ENCODE measurements around the gene PIP4K2A. TPM values are rescaled to one million over a fixed set of nuclear protein-coding genes. Genes with fewer than 3 reads are reported as not detected.

PIP4K2A gene
- total RNA-seq, 6 donors from 2014 or later, result 20.5 to 70.2 (median 34.4) TPM

- TF ChIP-seq POLR2A (IDR thresholded peaks at IDR 0.05), result no peak
- ATAC-seq (ENCODE audit: low FRiP score in 2 of 2), result no peak
- Histone ChIP-seq H3K4me1 (peaks cover 28 to 41% (median 32%) of the 10 kb centered on the region in 4 donors), H3K27ac (no peak overlapping the region), H3K36me3 (no peaks in the 10 kb centered on the region), H3K4me3 (no peak overlapping the region), H3K27me3 (no peaks in the 10 kb centered on the region), H3K9me3 (no peaks in the 10 kb centered on the region)
- no peak for DNase-seq
- 95 to 100% methylated on average over 1 of the region's 1 CpG for WGBS, 2 donors
These were observed 34.8 kb downstream of the PIP4K2A start for GRCh38 chr10:22679608-22680007.

- no peaks in the 10 kb centered on the region for H3K9me3 ChIP-seq
- H3K27me3 ChIP-seq, result no peaks in the 10 kb centered on the region
- WGBS, 2 donors, result 89 to 97% methylated on average over 5 of the region's 5 CpGs
- DNase-seq (no peak), ATAC-seq (ENCODE audit: low FRiP score in 2 of 2) (no peak)
- TF ChIP-seq POLR2A (IDR thresholded peaks at IDR 0.05), result no peak
- no peak for TF ChIP-seq EP300 (IDR thresholded peaks at IDR 0.05)
- no peak for TF ChIP-seq POLR2AphosphoS5 (IDR thresholded peaks at IDR 0.05)
- TF ChIP-seq, protein P1, sequence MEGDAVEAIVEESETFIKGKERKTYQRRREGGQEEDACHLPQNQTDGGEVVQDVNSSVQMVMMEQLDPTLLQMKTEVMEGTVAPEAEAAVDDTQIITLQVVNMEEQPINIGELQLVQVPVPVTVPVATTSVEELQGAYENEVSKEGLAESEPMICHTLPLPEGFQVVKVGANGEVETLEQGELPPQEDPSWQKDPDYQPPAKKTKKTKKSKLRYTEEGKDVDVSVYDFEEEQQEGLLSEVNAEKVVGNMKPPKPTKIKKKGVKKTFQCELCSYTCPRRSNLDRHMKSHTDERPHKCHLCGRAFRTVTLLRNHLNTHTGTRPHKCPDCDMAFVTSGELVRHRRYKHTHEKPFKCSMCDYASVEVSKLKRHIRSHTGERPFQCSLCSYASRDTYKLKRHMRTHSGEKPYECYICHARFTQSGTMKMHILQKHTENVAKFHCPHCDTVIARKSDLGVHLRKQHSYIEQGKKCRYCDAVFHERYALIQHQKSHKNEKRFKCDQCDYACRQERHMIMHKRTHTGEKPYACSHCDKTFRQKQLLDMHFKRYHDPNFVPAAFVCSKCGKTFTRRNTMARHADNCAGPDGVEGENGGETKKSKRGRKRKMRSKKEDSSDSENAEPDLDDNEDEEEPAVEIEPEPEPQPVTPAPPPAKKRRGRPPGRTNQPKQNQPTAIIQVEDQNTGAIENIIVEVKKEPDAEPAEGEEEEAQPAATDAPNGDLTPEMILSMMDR (IDR thresholded peaks at IDR 0.05), result no peak
- H3K4me3 ChIP-seq, result no peak overlapping the region
- H3K36me3 ChIP-seq, result no peaks in the 10 kb centered on the region
- H3K4me1 ChIP-seq, result peaks cover 6 to 28% (median 14%) of the 10 kb centered on the region in 4 donors
- no peak overlapping the region for H3K27ac ChIP-seq
These were observed 37.0 kb downstream of the PIP4K2A start for GRCh38 chr10:22677333-22677732.

DNA sequence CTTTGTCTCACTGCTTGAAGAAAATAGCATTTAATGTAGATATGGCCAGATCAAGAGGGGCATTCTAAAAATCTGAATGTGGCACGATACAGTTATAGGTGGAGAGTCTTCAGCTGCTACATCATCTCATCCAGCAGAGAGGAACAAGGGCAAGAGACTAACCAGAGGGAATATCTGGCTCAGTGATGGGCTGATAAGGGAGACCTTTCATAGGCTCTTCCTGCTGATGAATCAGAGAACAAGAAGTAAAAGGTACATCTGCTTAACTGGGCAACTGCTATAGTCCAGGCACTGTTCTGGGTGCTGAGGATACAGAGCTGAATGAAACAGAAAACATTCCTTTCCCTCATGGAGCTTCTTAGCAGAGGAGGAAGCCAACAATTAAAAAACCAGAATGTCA, 37.9 kb downstream of the PIP4K2A start:
- no peak for ATAC-seq (ENCODE audit: low FRiP score in 2 of 2)
- no peak overlapping the region for H3K4me3 ChIP-seq
- H3K27me3 ChIP-seq, result no peaks in the 10 kb centered on the region
- H3K27ac ChIP-seq, result no peak overlapping the region
- no peaks in the 10 kb centered on the region for H3K36me3 ChIP-seq
- DNase-seq, result no peak
- peaks cover 0 to 19% (median 5%) of the 10 kb centered on the region in 4 donors for H3K4me1 ChIP-seq
- H3K9me3 ChIP-seq, result no peaks in the 10 kb centered on the region
- TF ChIP-seq POLR2AphosphoS5 (IDR thresholded peaks at IDR 0.05) (no peak), EP300 (IDR thresholded peaks at IDR 0.05) (no peak), POLR2A (IDR thresholded peaks at IDR 0.05) (no peak)
- TF ChIP-seq, protein P1 (IDR thresholded peaks at IDR 0.05), result no peak
- WGBS, 2 donors, result 96 to 100% methylated on average over 1 of the region's 1 CpG

- DNase-seq (no peak), ATAC-seq (ENCODE audit: low FRiP score in 2 of 2) (peak in 1 of 2 donors; percentile 32)
- WGBS, 2 donors, result 82 to 88% methylated on average over 3 of the region's 3 CpGs
- H3K4me1 ChIP-seq, result peaks cover 0 to 19% (median 3%) of the 10 kb centered on the region in 4 donors
- H3K27ac ChIP-seq, result no peak overlapping the region
- TF ChIP-seq POLR2A (IDR thresholded peaks at IDR 0.05) (no peak), EP300 (IDR thresholded peaks at IDR 0.05) (no peak), POLR2AphosphoS5 (IDR thresholded peaks at IDR 0.05) (no peak)
- TF ChIP-seq, protein P1 (IDR thresholded peaks at IDR 0.05), result no peak
- H3K36me3 ChIP-seq, result no peaks in the 10 kb centered on the region
- H3K27me3 ChIP-seq, result no peaks in the 10 kb centered on the region
- no peaks in the 10 kb centered on the region for H3K9me3 ChIP-seq
- H3K4me3 ChIP-seq, result no peak overlapping the region
These were observed 39.8 kb downstream of the PIP4K2A start for GRCh38 chr10:22674573-22674930.

DNA sequence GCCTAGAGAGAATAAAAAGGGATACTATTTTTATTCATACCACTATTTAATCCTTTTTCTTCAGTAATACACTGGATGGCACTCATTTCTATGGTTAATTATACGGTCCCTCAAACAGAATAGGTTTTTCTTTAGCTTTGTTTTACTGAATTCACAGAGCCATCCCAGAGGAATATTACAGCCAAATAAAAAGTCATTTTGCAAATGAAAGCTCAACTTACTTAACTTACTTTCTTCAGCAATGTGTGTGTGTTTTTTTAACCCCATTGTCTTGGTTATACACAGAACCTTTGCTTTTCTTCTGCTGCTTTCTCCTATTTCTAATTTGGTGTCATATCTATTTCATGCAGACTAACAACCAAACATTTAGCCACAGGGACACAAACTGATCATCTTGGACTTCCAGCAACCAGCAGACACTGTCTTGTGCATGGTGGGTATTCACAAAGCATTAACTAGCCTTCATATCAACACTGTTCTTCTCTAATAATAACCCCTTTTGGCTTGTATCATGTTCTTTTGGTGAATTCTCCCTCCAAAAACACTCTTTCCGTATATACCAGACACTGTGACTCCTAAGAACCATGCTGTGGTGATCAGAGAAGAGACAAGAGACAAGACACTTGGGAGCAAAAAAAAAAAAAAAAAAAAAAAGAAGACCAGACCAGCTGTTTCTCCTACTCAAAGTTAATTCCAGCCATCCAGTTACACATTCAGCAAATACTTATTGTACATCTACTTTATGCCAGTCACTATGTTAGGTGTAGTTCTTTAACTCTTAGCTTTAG, 40.4 kb downstream of the PIP4K2A start:
- DNase-seq (no peak), ATAC-seq (ENCODE audit: low FRiP score in 2 of 2) (no peak)
- H3K27me3 ChIP-seq, result no peaks in the 10 kb centered on the region
- H3K36me3 ChIP-seq, result no peaks in the 10 kb centered on the region
- no peaks in the 10 kb centered on the region for H3K9me3 ChIP-seq
- peaks cover 0 to 25% (median 3%) of the 10 kb centered on the region in 4 donors for H3K4me1 ChIP-seq
- H3K4me3 ChIP-seq, result no peak overlapping the region
- TF ChIP-seq, protein P1 (IDR thresholded peaks at IDR 0.05), result no peak
- no peak for TF ChIP-seq EP300 (IDR thresholded peaks at IDR 0.05)
- TF ChIP-seq POLR2A (IDR thresholded peaks at IDR 0.05), result no peak
- no peak for TF ChIP-seq POLR2AphosphoS5 (IDR thresholded peaks at IDR 0.05)
- 92 to 93% methylated on average over 2 of the region's 2 CpGs for WGBS, 2 donors
- no peak overlapping the region for H3K27ac ChIP-seq
